GM12878 (cell line): ENCODE data around the gene COX6A2. TPM values are rescaled to one million over a fixed set of nuclear protein-coding genes. Genes with fewer than 3 reads are reported as not detected.

Experiments used
- ATAC-seq: fragments of 200-7000 bp; cut with Tn5 transposase; 3 replicates; pipeline ENCODE4 v1.9.1; 2020; ENCODE audit warnings: mild to moderate bottlenecking, moderate library complexity
- BruUV-seq: library from RNA; stranded (reverse); fragments of 400-500 nt; replicated peaks from 2 replicates; lab custom pipeline; 2021; lab: Mats Ljungman, UMichigan
- CTCF ChIA-PET: fragments of 300-600 bp; sonication (Branson Sonifier 250); formaldehyde crosslinking; extraction: SDS; loops from one replicate; lab custom pipeline; 2021; ENCODE audit warnings: inconsistent platforms; lab: Yijun Ruan, JAX
- POLR2A ChIA-PET: fragments of 350-600 bp; formaldehyde crosslinking; extraction: SDS; loops from one replicate; lab custom pipeline; 2021; ENCODE audit warnings: inconsistent platforms; lab: Charles Lee
- RAD21 ChIA-PET: fragments of 300-600 bp; sonication (Branson Sonifier 250); formaldehyde crosslinking; loops from one replicate; lab custom pipeline; 2023; ENCODE audit warnings: antibody characterized with exemption; ENCODE audit not compliant: unreplicated experiment; lab: Charles Lee
- SMC1A ChIA-PET: fragments of 300-600 bp; sonication (Branson Sonifier 250); formaldehyde crosslinking; loops from one replicate; lab custom pipeline; 2023; ENCODE audit not compliant: unreplicated experiment, uncharacterized antibody; lab: Charles Lee
- DNase-seq: peaks from one replicate; pipeline ENCODE4 v3.0.0-alpha.2; 2011; ENCODE audit warnings: low read depth, low spot score
- FAIRE-seq: peaks from 3 replicates; lab custom pipeline; 2011; peaks lifted over from hg19 to GRCh38; lab: Jason Lieb, UNC
- H2AFZ ChIP-seq: 2 replicates; pipeline ENCODE4 v1.6.0; 2011; ENCODE audit warnings: low read depth, low read length, control low read depth; ENCODE audit not compliant: control insufficient read depth
- H3K27ac ChIP-seq: 2 replicates; pipeline ENCODE4 v1.5.1; 2011; ENCODE audit warnings: control low read depth; ENCODE audit not compliant: control insufficient read depth, insufficient read depth
- H3K27me3 ChIP-seq, 2 experiments: replicated peaks in 1 of 2; 2 replicates each; pipeline versions ENCODE4 v1.6.0 to v1.6.1; 2011; ENCODE audit warnings: low read length in 1 of 2; ENCODE audit not compliant: control insufficient read depth in 2 of 2, insufficient read depth in 2 of 2
- H3K36me3 ChIP-seq, 2 experiments: 2 replicates each; pipeline ENCODE4 v1.5.1; 2011; ENCODE audit warnings: low read length in 1 of 2; ENCODE audit not compliant: control insufficient read depth in 2 of 2, insufficient read depth in 2 of 2
- H3K4me1 ChIP-seq: 2 replicates; pipeline ENCODE4 v1.6.1; 2011; ENCODE audit warnings: mild to moderate bottlenecking, low read length, moderate library complexity, mixed read lengths; ENCODE audit not compliant: control insufficient read depth, insufficient read depth
- H3K4me2 ChIP-seq: 2 replicates; pipeline ENCODE4 v1.6.0; 2011; ENCODE audit warnings: control low read depth; ENCODE audit not compliant: control insufficient read depth, insufficient read depth
- H3K4me3 ChIP-seq: fragments of 200-600 bp; sonication (generic); 2 replicates; pipeline ENCODE4 v1.5.1; 2016
- H3K79me2 ChIP-seq: 2 replicates; pipeline ENCODE4 v1.6.0; 2011; ENCODE audit warnings: low read length; ENCODE audit not compliant: control insufficient read depth, insufficient read depth
- H3K9ac ChIP-seq: 2 replicates; pipeline ENCODE4 v1.8.0; 2011; ENCODE audit warnings: low read length, control low read depth, mixed read lengths; ENCODE audit not compliant: control insufficient read depth, insufficient read depth
- H3K9me3 ChIP-seq: replicated peaks from 3 replicates; pipeline ENCODE4 v1.5.1; 2011; ENCODE audit warnings: mild to moderate bottlenecking, low read length; ENCODE audit not compliant: control insufficient read depth, insufficient read depth
- H4K20me1 ChIP-seq: 2 replicates; pipeline ENCODE4 v1.6.0; 2011; ENCODE audit not compliant: control insufficient read depth, insufficient read depth
- BCL3 ChIP-seq: IDR thresholded peaks from 2 replicates; pipeline ENCODE4 v1.6.1; 2011; ENCODE audit warnings: borderline replicate concordance, low read depth, mild to moderate bottlenecking, moderate library complexity, low read length; ENCODE audit not compliant: insufficient read depth, poor library complexity, severe bottlenecking
- BMI1 ChIP-seq: fragments of 450-650 bp; IDR thresholded peaks from 2 replicates; pipeline ENCODE4 v1.6.1; 2016; ENCODE audit warnings: mild to moderate bottlenecking, moderate library complexity, borderline replicate concordance
- CHD1 ChIP-seq: IDR thresholded peaks from 2 replicates; pipeline ENCODE4 v1.6.1; 2012; ENCODE audit warnings: low read depth, low read length, improper control_type of control experiment
- EED ChIP-seq: sonication (generic); IDR thresholded peaks from 2 replicates; pipeline ENCODE4 v1.6.1; 2016; ENCODE audit warnings: antibody characterized with exemption, low read depth
- IRF3 ChIP-seq: fragments of 450-650 bp; IDR thresholded peaks from 2 replicates; pipeline ENCODE4 v1.6.1; 2014; ENCODE audit warnings: mild to moderate bottlenecking
- LARP7 ChIP-seq: fragments of 450-650 bp; IDR thresholded peaks from 2 replicates; pipeline ENCODE4 v1.6.1; 2017; ENCODE audit warnings: mild to moderate bottlenecking
- MTA3 ChIP-seq: IDR thresholded peaks from 2 replicates; pipeline ENCODE4 v1.6.1; 2012; ENCODE audit warnings: low read length, inconsistent platforms, borderline replicate concordance
- NR2C2 ChIP-seq: IDR thresholded peaks from 2 replicates; pipeline ENCODE4 v1.6.1; 2011; ENCODE audit warnings: borderline replicate concordance, low read depth; ENCODE audit not compliant: control insufficient read depth, insufficient read length
- POLR2AphosphoS5 ChIP-seq: IDR thresholded peaks from 2 replicates; pipeline ENCODE4 v1.6.1; 2011; ENCODE audit warnings: mild to moderate bottlenecking, low read length, inconsistent platforms
- RAD51 ChIP-seq: fragments of 450-650 bp; IDR thresholded peaks from 2 replicates; pipeline ENCODE4 v1.6.1; 2016; ENCODE audit warnings: moderate library complexity, mild to moderate bottlenecking, inconsistent platforms
- REST ChIP-seq: IDR thresholded peaks from 2 replicates; pipeline ENCODE4 v1.6.1; 2012; ENCODE audit warnings: mild to moderate bottlenecking, low read depth, low read length
- SMAD5 ChIP-seq: IDR thresholded peaks from 2 replicates; pipeline ENCODE4 v1.6.1; 2016; ENCODE audit warnings: antibody characterized with exemption, low read depth
- TCF7 ChIP-seq: IDR thresholded peaks from 2 replicates; pipeline ENCODE4 v1.6.1; 2014; ENCODE audit warnings: antibody characterized with exemption, borderline replicate concordance
- WRNIP1 ChIP-seq: IDR thresholded peaks from 2 replicates; pipeline ENCODE4 v1.6.1; 2011; ENCODE audit warnings: low read depth, low read length, improper control_type of control experiment, borderline replicate concordance
- ZBED1 ChIP-seq: IDR thresholded peaks from 2 replicates; pipeline ENCODE4 v1.6.1; 2016; ENCODE audit warnings: borderline replicate concordance
- ZNF274 ChIP-seq: IDR thresholded peaks from one replicate; pipeline ENCODE4 v1.8.0; 2011; ENCODE audit not compliant: insufficient read length, insufficient read depth
- ZNF384 ChIP-seq: IDR thresholded peaks from 2 replicates; pipeline ENCODE4 v1.6.1; 2012; ENCODE audit warnings: low read depth, mild to moderate bottlenecking, low read length, improper control_type of control experiment, borderline replicate concordance
- ZZZ3 ChIP-seq: IDR thresholded peaks from 2 replicates; pipeline ENCODE4 v1.6.1; 2011; ENCODE audit warnings: low read depth; ENCODE audit not compliant: control insufficient read depth, insufficient read length
- WGBS: methylation state at CpG from one replicate; pipeline ENCODE4 v1.1.6; 2016; ENCODE audit warnings: low lambda C conversion rate; ENCODE audit not compliant: insufficient replicate concordance, insufficient coverage; ENCODE audit errors: missing lambda C conversion rate; 5-methylcytosine and 5-hydroxymethylcytosine counted together
- in situ Hi-C: fragments of 300-500 bp; cut with MboI; formaldehyde crosslinking; loops from 9 replicates; pipeline ENCODE4 v1.14.3; 2018; ENCODE audit warnings: mixed read lengths
- intact Hi-C: fragments of 100-400 bp; cut with micrococcal nuclease; formaldehyde crosslinking; loops from one replicate; pipeline ENCODE4 v1.14.2; 2022; ENCODE audit not compliant: unreplicated experiment
- polyA plus RNA-seq, 11 experiments: library from polyadenylated mRNA; depleted of rRNA in 4 of 11; unstranded in 6 of 11; stranded (reverse) in 5 of 11; fragments of >200 nt; fragmentation: Nextera tagmentation in 4 of 11; fragmentation: Illumina TruSeq in 1 of 11; extraction: Ambion mirVana in 4 of 11; extraction: Trizol in 1 of 11; gene quantifications; 1 replicate in 1 of 11; 2 replicates in 10 of 11; pipeline versions ENCODE4 v1.2.1 to v1.2.3, GENCODE V29; 2011 to 2016; ENCODE audit warnings: inconsistent platforms in 2 of 11, missing spikeins in 2 of 11, low read depth in 1 of 11
- total RNA-seq, 4 experiments: library from RNA; depleted of rRNA in 3 of 4; stranded (reverse); fragments of >200 nt in 3 of 4; fragmentation: Illumina TruSeq in 1 of 4; extraction: Trizol in 1 of 4; gene quantifications; 2 replicates each; pipeline versions ENCODE4 v1.2.1 to v1.2.3, GENCODE V29; 2013 to 2021

COX6A2 gene
- total and polyA plus RNA-seq, 10 of the 15 experiments (the other 5 are each of a cell fraction or from before 2014, with no cell fraction given) = not detected

GRCh38 chr16:31423241-31423640 lies 4.9 kb downstream of the COX6A2 start:
- Histone ChIP-seq H3K36me3 (no peaks in the 10 kb centered on the region), H3K79me2 (no peaks in the 10 kb centered on the region), H3K9ac (no peak overlapping the region), H4K20me1 (no peaks in the 10 kb centered on the region), H3K4me3 (no peak overlapping the region), H3K9me3 (peaks cover 4% of the 10 kb centered on the region; the same call in 2 of the 3 replicates), H2AFZ (no peak overlapping the region), H3K4me2 (no peak overlapping the region), H3K4me1 (peaks cover 18% of the 10 kb centered on the region), H3K27ac (no peak overlapping the region), H3K27me3 (no peaks in the 10 kb centered on the region)
- in situ Hi-C loops (no loop called here), intact Hi-C loops (no loop called here)
- POLR2A ChIA-PET = interaction anchor here (0.5 kb wide), 1 partner anchor 78 kb away, joined by 5 read pairs; no protein-coding TSS in a partner anchor
- 11% methylated on average over 3 of the region's 3 CpGs for WGBS
- DNase-seq = no peak
- SMC1A ChIA-PET = interaction anchor here (1.3 to 1.8 kb wide), 3 partner anchors 8 to 38 kb away, joined by 4 to 10 read pairs (median 4); no protein-coding TSS in a partner anchor
- no peak for ATAC-seq
- CTCF ChIA-PET = no interaction called here
- no peak for FAIRE-seq
- TF ChIP-seq ZZZ3 (no peak), REST (no peak), ZBED1 (no peak), ZNF274 (no peak), BCL3 (no peak), POLR2AphosphoS5 (no peak), IRF3 (no peak), RAD51 (no peak), BMI1 (no peak), WRNIP1 (no peak), SMAD5 (no peak), LARP7 (no peak), NR2C2 (no peak), EED (no peak), MTA3 (no peak), CHD1 (no peak), ZNF384 (no peak), TCF7 (no peak)
- BruUV-seq = no TSS peak
- RAD21 ChIA-PET = no interaction called here
